ENCODE data around the gene IGF1R.
A peak's percentile ranks its signal among the peaks of the same experiment; 100 is the strongest.

IGF1R gene

GRCh38 chr15:98920091-98920880 is 271.9 kb downstream of the IGF1R start:
- Mint-ChIP-seq H3K27me3 (no peaks in the 10 kb centered on the region), H3K4me1 (ENCODE audit: low read depth) (peaks cover 3% of the 10 kb centered on the region), H3K9me3 (no peaks in the 10 kb centered on the region), H3K36me3 (ENCODE audit: low read depth) (peaks cover 98% of the 10 kb centered on the region), H3K4me3 (no peak overlapping the region), H3K27ac (no peak overlapping the region)
- intact Hi-C loops (cut with micrococcal nuclease): no loop called here

GRCh38 chr15:98923171-98923570 is 274.8 kb downstream of the IGF1R start:
- H3K27me3 Mint-ChIP-seq: no peaks in the 10 kb centered on the region
- no peak overlapping the region for H3K27ac Mint-ChIP-seq
- H3K36me3 Mint-ChIP-seq (ENCODE audit: low read depth): peaks cover 86% of the 10 kb centered on the region
- no peak overlapping the region for H3K4me3 Mint-ChIP-seq
- peaks cover 9% of the 10 kb centered on the region for H3K4me1 Mint-ChIP-seq (ENCODE audit: low read depth)
- intact Hi-C loops (cut with micrococcal nuclease): no loop called here
- H3K9me3 Mint-ChIP-seq: no peaks in the 10 kb centered on the region

GRCh38 chr15:98923579-98923978 is 275.2 kb downstream of the IGF1R start:
- Mint-ChIP-seq H3K9me3 (no peaks in the 10 kb centered on the region), H3K4me1 (ENCODE audit: low read depth) (peaks cover 9% of the 10 kb centered on the region), H3K27ac (no peak overlapping the region), H3K36me3 (ENCODE audit: low read depth) (peaks cover 86% of the 10 kb centered on the region), H3K4me3 (no peak overlapping the region), H3K27me3 (no peaks in the 10 kb centered on the region)
- intact Hi-C loops (cut with micrococcal nuclease): no loop called here

GRCh38 chr15:98924401-98925049 is 276.2 kb downstream of the IGF1R start:
- H3K27ac Mint-ChIP-seq: no peak overlapping the region
- peaks cover 84% of the 10 kb centered on the region for H3K36me3 Mint-ChIP-seq (ENCODE audit: low read depth)
- H3K27me3 Mint-ChIP-seq: no peaks in the 10 kb centered on the region
- intact Hi-C loops (cut with micrococcal nuclease): no loop called here
- H3K4me1 Mint-ChIP-seq (ENCODE audit: low read depth): peaks cover 9% of the 10 kb centered on the region
- no peaks in the 10 kb centered on the region for H3K9me3 Mint-ChIP-seq
- H3K4me3 Mint-ChIP-seq: no peak overlapping the region

- peaks cover 9% of the 10 kb centered on the region for H3K4me1 Mint-ChIP-seq (ENCODE audit: low read depth)
- peaks cover 85% of the 10 kb centered on the region for H3K36me3 Mint-ChIP-seq (ENCODE audit: low read depth)
- no peaks in the 10 kb centered on the region for H3K27me3 Mint-ChIP-seq
- intact Hi-C loops (cut with micrococcal nuclease): no loop called here
- no peaks in the 10 kb centered on the region for H3K9me3 Mint-ChIP-seq
- H3K4me3 Mint-ChIP-seq: no peak overlapping the region
- no peak overlapping the region for H3K27ac Mint-ChIP-seq
Measured at GRCh38 chr15:98926236-98926635, 277.9 kb downstream of the IGF1R start.

GRCh38 chr15:98927022-98927421 is 278.7 kb downstream of the IGF1R start:
- peaks cover 9% of the 10 kb centered on the region for H3K4me1 Mint-ChIP-seq (ENCODE audit: low read depth)
- peaks cover 84% of the 10 kb centered on the region for H3K36me3 Mint-ChIP-seq (ENCODE audit: low read depth)
- peak overlapping the region; percentile 16 for H3K27ac Mint-ChIP-seq
- no peaks in the 10 kb centered on the region for H3K27me3 Mint-ChIP-seq
- intact Hi-C loops (cut with micrococcal nuclease): no loop called here
- H3K4me3 Mint-ChIP-seq: no peak overlapping the region
- no peaks in the 10 kb centered on the region for H3K9me3 Mint-ChIP-seq

- intact Hi-C loops (cut with micrococcal nuclease): no loop called here
- no peak overlapping the region for H3K4me3 Mint-ChIP-seq
- H3K27me3 Mint-ChIP-seq: no peaks in the 10 kb centered on the region
- peaks cover 80% of the 10 kb centered on the region for H3K36me3 Mint-ChIP-seq (ENCODE audit: low read depth)
- H3K9me3 Mint-ChIP-seq: no peaks in the 10 kb centered on the region
- no peak overlapping the region for H3K27ac Mint-ChIP-seq
- peaks cover 9% of the 10 kb centered on the region for H3K4me1 Mint-ChIP-seq (ENCODE audit: low read depth)
Measured at GRCh38 chr15:98927996-98928395, 279.7 kb downstream of the IGF1R start.

GRCh38 chr15:98930576-98930975 is 282.2 kb downstream of the IGF1R start:
- H3K4me3 Mint-ChIP-seq: no peak overlapping the region
- peaks cover 80% of the 10 kb centered on the region for H3K36me3 Mint-ChIP-seq (ENCODE audit: low read depth)
- intact Hi-C loops (cut with micrococcal nuclease): no loop called here

GRCh38 chr15:98931004-98931403 is 282.7 kb downstream of the IGF1R start:
- H3K36me3 Mint-ChIP-seq (ENCODE audit: low read depth): peaks cover 80% of the 10 kb centered on the region
- no peaks in the 10 kb centered on the region for H3K9me3 Mint-ChIP-seq
- H3K27ac Mint-ChIP-seq: no peak overlapping the region
- intact Hi-C loops (cut with micrococcal nuclease): no loop called here
- H3K4me1 Mint-ChIP-seq (ENCODE audit: low read depth): peaks cover 9% of the 10 kb centered on the region
- no peak overlapping the region for H3K4me3 Mint-ChIP-seq
- no peaks in the 10 kb centered on the region for H3K27me3 Mint-ChIP-seq

More at GRCh38 chr15:98930576-98930975, 282.2 kb downstream of the IGF1R start:
- no peaks in the 10 kb centered on the region for H3K9me3 Mint-ChIP-seq
- H3K27ac Mint-ChIP-seq: no peak overlapping the region
- H3K4me1 Mint-ChIP-seq (ENCODE audit: low read depth): peaks cover 9% of the 10 kb centered on the region
- no peaks in the 10 kb centered on the region for H3K27me3 Mint-ChIP-seq

GRCh38 chr15:98933406-98933805 is 285.1 kb downstream of the IGF1R start:
- no peaks in the 10 kb centered on the region for H3K9me3 Mint-ChIP-seq
- intact Hi-C loops (cut with micrococcal nuclease): no loop called here
- H3K27ac Mint-ChIP-seq: no peak overlapping the region
- peaks cover 90% of the 10 kb centered on the region for H3K36me3 Mint-ChIP-seq (ENCODE audit: low read depth)
- H3K27me3 Mint-ChIP-seq: no peaks in the 10 kb centered on the region
- no peak overlapping the region for H3K4me3 Mint-ChIP-seq
- no peaks in the 10 kb centered on the region for H3K4me1 Mint-ChIP-seq (ENCODE audit: low read depth)

- Mint-ChIP-seq H3K27me3 (no peaks in the 10 kb centered on the region), H3K4me1 (ENCODE audit: low read depth) (no peaks in the 10 kb centered on the region), H3K9me3 (no peaks in the 10 kb centered on the region), H3K36me3 (ENCODE audit: low read depth) (peaks cover 93% of the 10 kb centered on the region), H3K4me3 (no peak overlapping the region), H3K27ac (no peak overlapping the region)
- intact Hi-C loops (cut with micrococcal nuclease): no loop called here
Measured at GRCh38 chr15:98935736-98936135, 287.4 kb downstream of the IGF1R start.

GRCh38 chr15:98937413-98938104 is 289.2 kb downstream of the IGF1R start:
- Mint-ChIP-seq H3K27me3 (no peaks in the 10 kb centered on the region), H3K36me3 (ENCODE audit: low read depth) (peaks cover 95% of the 10 kb centered on the region), H3K27ac (no peak overlapping the region), H3K9me3 (no peaks in the 10 kb centered on the region), H3K4me1 (ENCODE audit: low read depth) (no peaks in the 10 kb centered on the region), H3K4me3 (no peak overlapping the region)
- intact Hi-C loops (cut with micrococcal nuclease): no loop called here

GRCh38 chr15:98938105-98938417 is 289.7 kb downstream of the IGF1R start:
- intact Hi-C loops (cut with micrococcal nuclease): no loop called here
- H3K4me3 Mint-ChIP-seq: no peak overlapping the region
- H3K36me3 Mint-ChIP-seq (ENCODE audit: low read depth): peaks cover 97% of the 10 kb centered on the region
- H3K27me3 Mint-ChIP-seq: no peaks in the 10 kb centered on the region
- no peak overlapping the region for H3K27ac Mint-ChIP-seq
- no peaks in the 10 kb centered on the region for H3K4me1 Mint-ChIP-seq (ENCODE audit: low read depth)
- H3K9me3 Mint-ChIP-seq: no peaks in the 10 kb centered on the region

- Mint-ChIP-seq H3K4me1 (ENCODE audit: low read depth) (no peaks in the 10 kb centered on the region), H3K27ac (no peak overlapping the region), H3K27me3 (no peaks in the 10 kb centered on the region), H3K9me3 (no peaks in the 10 kb centered on the region), H3K4me3 (no peak overlapping the region), H3K36me3 (ENCODE audit: low read depth) (peaks cover 97% of the 10 kb centered on the region)
- intact Hi-C loops (cut with micrococcal nuclease): no loop called here
Measured at GRCh38 chr15:98938799-98939198, 290.5 kb downstream of the IGF1R start.
